ENCODE data around the gene EVI5L. TPM values are rescaled to one million over a fixed set of nuclear protein-coding genes. Genes with fewer than 3 reads are reported as not detected.

The EVI5L gene
- total RNA-seq, 1 experiment from 2014 or later = 25.7 TPM

GRCh38 chr19:7863157-7863970, 33.3 kb downstream of the EVI5L start:
- ChIA-PET POLR2A (interaction anchor here (0.5 to 0.6 kb wide), 2 partner anchors 13 to 372 kb away, joined by 3 read pairs; no protein-coding TSS in a partner anchor), CTCF (interaction anchor here (0.9 kb wide), 1 partner anchor 11 kb away, joined by 3 read pairs; no protein-coding TSS in a partner anchor)
- Mint-ChIP-seq H3K27ac (ENCODE audit: low read depth, unreplicated experiment) (no peak overlapping the region), H3K27me3 (ENCODE audit: insufficient read depth, unreplicated experiment) (no peaks in the 10 kb centered on the region), H3K9me3 (ENCODE audit: unreplicated experiment) (no peaks in the 10 kb centered on the region), H3K4me3 (ENCODE audit: unreplicated experiment) (no peak overlapping the region), H3K4me1 (ENCODE audit: insufficient read depth, unreplicated experiment) (peaks cover 6% of the 10 kb centered on the region), H3K36me3 (ENCODE audit: insufficient read depth, unreplicated experiment) (peaks cover 8% of the 10 kb centered on the region)
- no peak for DNase-seq (ENCODE audit: unreplicated experiment)
- intact Hi-C loops (cut with micrococcal nuclease) = no loop called here
- no TSS peak for BruUV-seq (replicated peaks)
- TF ChIP-seq, protein P1, sequence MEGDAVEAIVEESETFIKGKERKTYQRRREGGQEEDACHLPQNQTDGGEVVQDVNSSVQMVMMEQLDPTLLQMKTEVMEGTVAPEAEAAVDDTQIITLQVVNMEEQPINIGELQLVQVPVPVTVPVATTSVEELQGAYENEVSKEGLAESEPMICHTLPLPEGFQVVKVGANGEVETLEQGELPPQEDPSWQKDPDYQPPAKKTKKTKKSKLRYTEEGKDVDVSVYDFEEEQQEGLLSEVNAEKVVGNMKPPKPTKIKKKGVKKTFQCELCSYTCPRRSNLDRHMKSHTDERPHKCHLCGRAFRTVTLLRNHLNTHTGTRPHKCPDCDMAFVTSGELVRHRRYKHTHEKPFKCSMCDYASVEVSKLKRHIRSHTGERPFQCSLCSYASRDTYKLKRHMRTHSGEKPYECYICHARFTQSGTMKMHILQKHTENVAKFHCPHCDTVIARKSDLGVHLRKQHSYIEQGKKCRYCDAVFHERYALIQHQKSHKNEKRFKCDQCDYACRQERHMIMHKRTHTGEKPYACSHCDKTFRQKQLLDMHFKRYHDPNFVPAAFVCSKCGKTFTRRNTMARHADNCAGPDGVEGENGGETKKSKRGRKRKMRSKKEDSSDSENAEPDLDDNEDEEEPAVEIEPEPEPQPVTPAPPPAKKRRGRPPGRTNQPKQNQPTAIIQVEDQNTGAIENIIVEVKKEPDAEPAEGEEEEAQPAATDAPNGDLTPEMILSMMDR (IDR thresholded peaks at IDR 0.05; ENCODE audit: unreplicated experiment) = no peak

GRCh38 chr19:7863971-7864689, 34.1 kb downstream of the EVI5L start:
- POLR2A ChIA-PET = interaction anchor here (0.6 kb wide), 1 partner anchor 130 kb away, joined by 3 read pairs; no protein-coding TSS in a partner anchor
- BruUV-seq (replicated peaks) = no TSS peak

DNA sequence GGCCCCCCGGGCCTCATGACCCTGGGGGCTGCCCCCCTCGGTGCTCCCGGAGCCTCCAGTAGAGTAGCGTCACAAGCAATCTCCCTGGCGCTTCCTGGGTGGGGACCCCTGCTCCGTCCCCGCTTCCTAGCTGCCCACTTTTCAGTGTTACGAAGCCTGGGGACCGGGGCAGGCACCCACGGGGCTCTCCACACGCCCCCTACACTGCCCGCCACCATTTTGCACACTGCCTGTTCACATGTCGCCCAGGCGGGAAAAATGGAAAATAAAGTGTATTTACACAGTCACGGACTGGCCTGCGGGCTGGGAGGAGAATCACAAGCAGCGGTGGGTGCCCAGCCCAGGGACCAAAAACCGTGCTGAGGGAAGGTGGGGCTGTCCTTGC, 34.7 kb downstream of the EVI5L start:
- DNase-seq (ENCODE audit: unreplicated experiment) = no peak
- intact Hi-C loops (cut with micrococcal nuclease) = loop anchor here (5.0 kb wide), 1 partner anchor 58 kb away; the partner anchor contains the start of gene SNAPC2
- Mint-ChIP-seq H3K4me3 (ENCODE audit: unreplicated experiment) (no peak overlapping the region), H3K27ac (ENCODE audit: low read depth, unreplicated experiment) (peak overlapping the region; percentile 67), H3K36me3 (ENCODE audit: insufficient read depth, unreplicated experiment) (peaks cover 8% of the 10 kb centered on the region), H3K9me3 (ENCODE audit: unreplicated experiment) (no peaks in the 10 kb centered on the region), H3K4me1 (ENCODE audit: insufficient read depth, unreplicated experiment) (peaks cover 6% of the 10 kb centered on the region), H3K27me3 (ENCODE audit: insufficient read depth, unreplicated experiment) (no peaks in the 10 kb centered on the region)
- TF ChIP-seq, protein P1 (IDR thresholded peaks at IDR 0.05; ENCODE audit: unreplicated experiment) = no peak
- BruUV-seq (replicated peaks) = no TSS peak
- ChIA-PET CTCF (no interaction called here), POLR2A (interaction anchor here (0.6 kb wide), 1 partner anchor 130 kb away, joined by 3 read pairs; no protein-coding TSS in a partner anchor)

More at GRCh38 chr19:7863971-7864689, 34.1 kb downstream of the EVI5L start:
- Mint-ChIP-seq H3K4me1 (ENCODE audit: insufficient read depth, unreplicated experiment) (peaks cover 6% of the 10 kb centered on the region), H3K9me3 (ENCODE audit: unreplicated experiment) (no peaks in the 10 kb centered on the region), H3K27me3 (ENCODE audit: insufficient read depth, unreplicated experiment) (no peaks in the 10 kb centered on the region), H3K36me3 (ENCODE audit: insufficient read depth, unreplicated experiment) (peaks cover 8% of the 10 kb centered on the region), H3K4me3 (ENCODE audit: unreplicated experiment) (no peak overlapping the region), H3K27ac (ENCODE audit: low read depth, unreplicated experiment) (no peak overlapping the region)
- TF ChIP-seq, protein P1 (IDR thresholded peaks at IDR 0.05; ENCODE audit: unreplicated experiment) = no peak
- CTCF ChIA-PET = interaction anchor here (0.9 kb wide), 1 partner anchor 12 kb away, joined by 3 read pairs; no protein-coding TSS in a partner anchor
- intact Hi-C loops (cut with micrococcal nuclease) = no loop called here
- no peak for DNase-seq (ENCODE audit: unreplicated experiment)
